HL-60/S4 treated with phorbol 12-myristate 13-acetate at 8.2 ng/mL for 4 days and 3 days (cell line): ENCODE data around the gene SWSAP1.
"Not testable (repeated sequence)": the region's sequence is repeated elsewhere in the genome, so short reads cannot be mapped to it uniquely, and the experiment has no call there.

Source experiments
- in situ Hi-C: fragments of 300-500 bp; cut with MboI; formaldehyde crosslinking; loops from 2 replicates; pipeline ENCODE4 v1.15.0; 2022; ENCODE audit warnings: low sequenced_read_pairs

SWSAP1 gene

GRCh38 chr19:11378319-11379189 lies 4.1 kb downstream of the SWSAP1 start:
- in situ Hi-C loops, result no loop called here

DNA sequence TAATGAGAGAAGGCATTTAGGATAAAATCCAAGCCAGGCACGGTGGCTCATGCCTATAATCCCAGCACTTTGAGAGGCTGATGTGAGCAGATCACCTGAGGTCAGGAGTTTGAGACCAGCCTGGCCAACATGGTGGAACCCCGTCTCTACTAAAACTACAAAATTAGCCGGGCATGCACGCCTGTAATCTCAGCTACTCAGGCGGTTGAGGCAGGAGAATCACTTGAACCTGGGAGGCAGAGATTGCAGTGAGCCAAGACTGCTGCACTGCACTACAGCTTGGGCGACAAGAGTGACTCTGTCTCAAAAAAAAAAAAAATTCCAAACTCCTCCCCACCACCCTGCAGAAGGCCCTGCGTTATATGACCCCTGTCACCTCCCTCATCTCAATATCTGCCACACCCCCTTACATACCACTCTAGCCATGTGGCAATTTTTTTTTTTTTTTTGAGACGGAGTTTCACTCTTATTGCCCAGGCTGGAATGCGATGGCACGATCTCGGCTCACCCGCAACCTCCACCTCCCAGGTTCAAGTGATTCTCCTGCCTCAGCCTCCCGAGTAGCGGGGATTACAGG lies 4.9 kb downstream of the SWSAP1 start:
- in situ Hi-C loops, result not testable (repeated sequence)

DNA sequence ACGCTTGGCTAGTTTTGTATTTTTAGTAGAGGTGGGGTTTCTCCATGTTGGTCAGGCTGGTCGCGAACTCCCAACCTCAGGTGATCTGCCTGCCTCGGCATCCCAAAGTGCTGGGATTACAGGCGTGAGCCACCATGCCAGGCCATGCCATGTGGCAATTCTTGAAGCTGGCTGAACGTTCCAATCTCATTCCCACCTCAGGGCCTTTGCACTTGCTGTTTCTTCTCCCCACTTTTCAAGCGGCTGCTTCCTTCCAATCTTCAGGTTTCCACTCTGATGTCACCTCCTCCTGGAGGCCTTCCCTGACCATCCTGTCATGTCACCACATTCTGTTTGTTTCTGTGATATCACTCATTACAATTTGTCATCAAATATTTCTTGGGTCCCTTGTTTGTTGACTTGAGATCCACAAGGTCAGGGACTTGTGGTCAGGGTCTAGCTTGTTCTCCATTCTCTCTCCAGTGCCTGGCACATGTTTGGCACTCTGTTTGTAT lies 5.4 kb downstream of the SWSAP1 start:
- in situ Hi-C loops, result no loop called here

DNA sequence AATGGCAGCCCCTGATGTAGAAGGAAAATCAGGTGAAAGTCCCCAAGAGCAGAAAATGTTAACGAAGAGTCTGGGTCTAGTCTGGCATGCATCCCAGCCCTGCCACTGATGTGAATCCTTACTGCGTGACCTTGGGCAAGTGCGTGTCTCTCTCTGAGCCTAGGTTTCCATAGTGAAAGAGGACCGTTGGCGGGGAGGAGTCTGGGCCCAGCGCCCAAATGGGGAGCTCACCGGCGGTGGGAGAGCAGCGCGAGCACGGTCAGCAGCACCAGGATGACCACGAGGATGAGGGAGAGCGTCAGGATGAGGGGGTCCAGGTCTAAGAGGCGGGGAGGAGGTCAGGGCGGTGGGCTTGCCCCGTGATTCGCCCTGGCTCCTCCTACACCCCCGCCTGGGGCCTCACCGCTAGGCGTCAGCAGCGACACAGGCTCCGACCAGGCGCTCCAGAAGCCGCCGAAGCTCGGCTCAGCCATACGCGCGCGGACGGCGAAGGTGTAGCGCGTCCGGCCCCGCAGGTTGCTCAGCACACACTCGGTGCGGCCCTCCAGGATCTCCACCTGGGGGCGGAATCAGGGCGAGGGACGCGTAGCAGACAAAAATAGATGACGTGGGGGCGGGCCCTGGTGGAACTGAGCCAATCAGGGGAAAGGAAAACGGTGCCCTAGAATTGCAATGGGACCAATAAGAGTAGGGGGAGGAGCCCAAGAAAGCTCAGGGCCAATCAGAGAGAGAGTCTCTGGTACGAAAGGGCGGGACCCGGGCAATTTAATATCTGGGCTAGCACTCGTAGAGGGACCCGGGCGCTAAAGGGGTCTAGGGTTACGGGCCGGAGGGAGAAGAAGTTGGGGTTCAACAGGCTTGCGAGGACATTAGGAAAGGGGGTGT lies 6.4 kb downstream of the SWSAP1 start:
- in situ Hi-C loops, result no loop called here

GRCh38 chr19:11382898-11383705 lies 8.6 kb downstream of the SWSAP1 start:
- in situ Hi-C loops, result no loop called here

GRCh38 chr19:11383706-11384048 lies 9.2 kb downstream of the SWSAP1 start:
- in situ Hi-C loops, result no loop called here

GRCh38 chr19:11384778-11385129 lies 10.3 kb downstream of the SWSAP1 start:
- in situ Hi-C loops, result no loop called here

- in situ Hi-C loops, result no loop called here
Measured at GRCh38 chr19:11387162-11388034, 12.9 kb downstream of the SWSAP1 start.

DNA sequence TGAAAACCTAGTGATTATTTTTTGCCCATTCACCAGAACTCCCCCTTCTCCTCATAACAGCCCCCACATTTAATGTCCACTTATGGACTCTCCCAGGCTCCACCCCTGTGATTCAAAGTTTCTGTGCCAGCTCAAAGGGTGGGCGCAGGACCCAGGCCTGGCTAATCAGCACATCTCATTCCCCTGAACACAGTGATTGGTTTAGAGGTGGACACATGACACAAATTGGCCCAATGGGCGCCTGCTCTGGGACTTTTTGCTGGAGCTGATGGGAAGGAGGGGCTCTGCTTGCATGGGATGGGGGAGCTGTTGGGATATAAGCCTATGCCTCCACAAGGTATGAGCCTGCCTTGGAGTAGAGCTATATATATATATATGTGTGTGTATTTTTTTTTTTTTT lies 15.9 kb downstream of the SWSAP1 start:
- in situ Hi-C loops, result no loop called here

DNA sequence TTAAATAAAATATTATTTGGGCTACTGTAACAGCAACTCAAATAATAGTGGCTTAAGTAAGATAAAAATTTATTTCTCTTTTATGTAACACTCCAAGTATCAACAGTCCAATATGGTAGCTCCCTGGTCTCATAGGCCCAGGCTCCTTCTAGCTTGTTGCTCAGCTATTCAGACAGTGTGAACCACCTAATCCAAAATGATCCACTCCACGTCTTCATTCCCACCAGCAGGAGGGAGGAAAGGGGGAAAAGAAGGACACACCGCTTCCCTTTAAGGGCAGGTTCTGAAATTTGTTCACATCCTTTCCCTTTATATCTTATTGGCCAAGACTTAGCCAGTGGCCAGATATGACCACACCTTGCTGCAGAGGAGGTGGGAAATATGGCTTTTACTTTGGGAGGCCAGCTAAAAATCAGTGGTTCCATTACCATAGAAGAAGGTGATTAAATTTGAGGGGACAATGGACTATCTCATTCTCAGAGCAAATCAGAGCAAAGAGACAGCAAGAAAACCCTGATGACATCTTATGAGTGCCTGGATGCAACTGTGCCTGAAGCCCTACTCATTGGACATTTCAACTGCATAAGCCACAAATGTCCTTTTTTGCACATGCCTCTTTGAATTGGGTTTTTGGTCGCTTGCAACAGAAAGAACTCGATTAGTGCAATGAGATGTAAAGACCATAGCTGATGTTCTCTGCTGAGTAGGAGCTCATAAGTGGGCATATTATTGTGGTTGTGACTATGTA lies 16.6 kb downstream of the SWSAP1 start:
- in situ Hi-C loops, result no loop called here

- in situ Hi-C loops, result no loop called here
Measured at GRCh38 chr19:11397089-11397610, 22.7 kb downstream of the SWSAP1 start.

GRCh38 chr19:11399667-11400066 lies 25.2 kb downstream of the SWSAP1 start:
- in situ Hi-C loops, result no loop called here

GRCh38 chr19:11400798-11401197 lies 26.3 kb downstream of the SWSAP1 start:
- in situ Hi-C loops, result no loop called here

- in situ Hi-C loops, result no loop called here
Measured at GRCh38 chr19:11401808-11402543, 27.5 kb downstream of the SWSAP1 start.

DNA sequence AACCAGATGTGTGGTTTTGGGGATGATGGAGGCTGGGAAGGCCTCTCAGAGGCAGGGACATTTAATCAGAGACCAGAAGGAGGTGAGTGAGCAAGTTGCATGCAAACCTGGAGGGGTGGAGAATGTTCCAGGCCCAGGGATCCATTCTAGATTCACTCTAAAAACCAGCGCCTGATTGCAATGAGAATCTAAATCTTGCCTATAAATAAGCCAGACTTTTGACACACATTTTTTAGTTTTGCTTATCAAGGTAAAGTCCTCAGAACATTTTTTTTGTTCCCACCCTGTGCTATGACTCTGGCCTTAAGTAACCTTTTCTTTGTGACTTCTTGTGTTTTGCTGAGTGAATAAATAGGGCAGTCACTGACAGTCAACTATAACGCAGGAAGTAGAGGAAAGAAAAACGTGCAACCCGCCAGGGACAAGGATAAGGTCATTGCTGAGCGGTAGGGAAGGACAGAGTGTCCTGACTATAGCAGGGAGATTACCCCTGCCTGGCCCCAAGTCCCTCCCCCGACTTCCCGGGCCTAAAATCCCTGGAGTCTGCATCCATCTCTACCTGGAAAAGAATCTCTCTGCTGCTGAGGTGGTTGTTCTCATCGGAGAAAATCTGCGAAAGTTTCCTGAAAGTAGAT lies 30.2 kb downstream of the SWSAP1 start:
- in situ Hi-C loops, result no loop called here

DNA sequence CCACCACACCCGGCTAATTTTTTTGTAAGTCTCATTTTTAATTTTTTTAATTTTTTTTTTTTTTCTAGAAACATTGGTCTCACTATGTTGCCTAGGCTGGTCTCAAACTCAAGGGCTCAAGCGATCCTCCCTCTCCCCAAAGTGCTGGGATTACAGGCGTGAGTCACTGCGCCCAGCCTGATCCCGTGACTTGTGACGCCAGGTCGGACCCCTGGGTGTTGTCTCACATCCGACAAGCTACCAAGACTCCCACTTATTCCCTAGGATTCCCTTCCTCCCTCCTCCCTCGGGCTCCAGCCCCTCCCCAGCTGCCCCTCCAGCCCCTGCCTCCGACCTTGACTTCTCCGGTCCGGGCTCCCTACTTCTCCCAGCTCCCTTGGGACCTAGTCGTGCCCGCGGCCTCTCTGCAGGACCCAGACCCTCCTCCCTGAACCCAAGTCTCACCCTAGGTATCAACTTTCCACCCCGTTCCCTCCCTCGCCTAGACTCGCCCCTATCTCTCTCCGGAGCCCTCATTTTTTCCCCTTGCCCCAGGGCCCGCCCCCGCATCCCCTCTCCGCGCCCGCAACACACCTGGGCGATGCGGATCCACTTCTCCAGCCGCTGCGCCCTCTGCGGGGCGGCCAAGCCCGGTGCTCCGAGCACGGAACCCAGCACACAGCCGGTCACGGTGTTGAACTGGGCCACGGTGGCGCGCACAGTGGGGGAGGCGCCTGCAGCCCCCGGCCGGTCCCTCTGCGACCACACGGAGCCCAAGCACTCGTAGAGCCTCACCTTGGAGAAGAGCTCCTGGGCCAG lies 31.6 kb downstream of the SWSAP1 start:
- in situ Hi-C loops, result no loop called here

DNA sequence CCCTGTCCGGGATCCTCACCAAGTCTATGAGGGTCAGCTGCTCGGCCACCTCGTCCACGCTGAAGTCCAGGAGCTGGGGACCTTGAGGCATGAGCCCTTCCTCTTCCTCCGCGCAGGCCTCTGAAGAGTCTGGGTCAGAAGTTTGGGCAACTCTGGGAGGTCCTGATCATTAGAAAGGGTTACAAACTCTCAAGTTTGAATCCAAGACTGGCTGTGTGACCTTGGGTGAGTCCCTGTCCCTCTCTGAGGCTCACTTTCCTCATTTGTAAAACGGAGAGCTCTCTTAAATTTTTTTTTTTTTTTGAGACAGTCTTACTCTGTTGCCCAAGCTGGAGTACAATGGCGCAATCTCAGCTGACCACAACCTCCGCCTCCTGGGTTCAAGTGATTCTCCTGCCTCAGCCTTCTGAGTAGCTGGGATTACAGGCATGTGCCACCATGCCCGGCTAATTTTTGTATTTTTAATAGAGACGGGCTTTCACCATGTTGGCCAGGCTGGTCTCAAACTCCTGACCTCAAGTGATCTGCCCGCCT lies 32.3 kb downstream of the SWSAP1 start:
- in situ Hi-C loops, result not testable (repeated sequence)
